NCI-H2196 treated with DMSO at 0.1 percent for 48 hours (cell line): ENCODE data around the gene RPL37A.

Experiments used
- DNase-seq: peaks from one replicate; lab custom pipeline; 2025; ENCODE audit not compliant: unreplicated experiment; lab: John Stamatoyannopoulos, UW

Gene RPL37A

GRCh38 chr2:216546241-216546640, 47.6 kb downstream of the RPL37A start:
- no peak for DNase-seq

DNA sequence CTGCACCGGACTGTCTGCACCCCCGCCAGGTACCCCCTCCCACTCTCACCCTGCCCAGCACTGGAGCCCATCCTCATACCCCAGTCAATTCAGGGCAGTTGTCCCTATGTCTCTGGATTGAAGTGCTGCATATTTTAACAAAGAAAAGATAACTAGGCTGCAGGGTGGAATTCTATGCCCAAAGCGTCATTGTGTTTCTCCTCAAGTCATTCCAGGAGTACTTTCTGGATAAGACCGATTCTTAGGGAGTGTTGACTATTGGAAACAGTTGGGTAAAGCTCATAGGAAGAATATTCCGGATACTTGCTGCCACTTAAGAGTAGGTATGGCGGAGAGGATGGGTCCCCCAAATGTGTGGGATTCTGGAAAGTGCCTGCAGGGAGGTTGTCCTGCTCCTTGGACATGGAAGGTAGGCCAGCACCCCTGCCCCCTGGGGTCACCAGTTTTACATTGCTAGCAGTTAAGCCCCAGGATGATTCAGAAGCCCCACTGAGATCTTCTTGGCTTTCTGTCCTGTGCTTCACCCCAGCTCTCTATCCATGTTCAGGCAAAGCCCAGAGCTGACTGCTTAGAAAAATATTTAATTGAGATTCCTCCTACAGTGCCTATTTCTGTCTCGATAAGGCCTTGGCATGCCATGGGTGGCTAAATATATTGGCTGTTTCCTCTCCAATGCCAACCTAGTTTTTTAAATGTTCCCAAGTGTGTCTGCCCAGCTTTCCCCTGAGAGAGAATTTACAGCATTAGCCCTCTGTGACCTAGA, 48.2 kb downstream of the RPL37A start:
- DNase-seq, result no peak

GRCh38 chr2:216548901-216549331, 50.3 kb downstream of the RPL37A start:
- no peak for DNase-seq

DNA sequence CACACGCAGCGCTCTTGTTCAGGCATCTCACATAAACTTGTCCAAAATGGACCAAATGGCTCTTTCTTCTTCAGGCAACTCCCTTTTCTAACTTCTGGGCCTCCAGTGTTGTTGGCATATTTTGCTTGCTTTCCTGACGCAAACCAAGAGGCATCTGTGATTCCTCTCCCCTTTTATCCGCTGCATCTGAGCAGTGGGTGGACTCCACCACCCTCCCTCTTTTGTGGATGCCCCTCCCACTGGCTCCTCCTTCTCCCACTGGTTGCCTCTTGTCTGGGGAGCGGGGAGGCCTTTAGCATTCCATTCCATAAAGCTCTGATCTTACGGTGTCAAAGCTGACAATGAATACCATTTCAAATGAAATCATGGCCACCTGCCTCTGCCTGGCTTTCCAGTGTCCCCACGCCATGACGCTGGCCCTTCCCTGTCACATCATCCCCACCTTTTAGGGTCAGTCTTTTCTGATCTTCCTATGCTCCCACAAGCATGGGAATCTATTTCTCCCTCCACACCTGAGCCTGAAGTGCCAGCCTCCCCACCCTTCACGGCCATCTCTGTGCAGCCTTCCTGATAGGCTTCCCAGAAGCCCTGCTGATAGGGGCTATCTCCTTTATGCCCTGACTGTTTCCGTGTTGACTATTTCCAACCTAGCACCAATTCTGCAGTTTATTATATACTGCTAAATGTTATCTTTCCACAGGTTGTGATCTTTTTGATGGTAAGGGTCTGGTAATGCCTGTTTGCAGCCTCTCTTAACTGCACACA, 51.5 kb downstream of the RPL37A start:
- no peak for DNase-seq

- DNase-seq, result no peak
Measured at GRCh38 chr2:216551234-216552068, 52.8 kb downstream of the RPL37A start.

- no peak for DNase-seq
Measured at GRCh38 chr2:216553093-216553478, 54.4 kb downstream of the RPL37A start.
